H1 (cell line): ENCODE data around the gene PSMB9. TPM values are rescaled to one million over a fixed set of nuclear protein-coding genes. Genes with fewer than 3 reads are reported as not detected.

Experiments
- CTCF ChIA-PET: fragments of 300-600 bp; sonication (Branson Sonifier 250); formaldehyde crosslinking; loops from one replicate; lab custom pipeline; 2021; ENCODE audit not compliant: partially characterized antibody; lab: Charles Lee
- POLR2A ChIA-PET: fragments of 300-600 bp; sonication (Branson Sonifier 250); formaldehyde crosslinking; loops from one replicate; lab custom pipeline; 2021; ENCODE audit warnings: inconsistent platforms; ENCODE audit not compliant: partially characterized antibody; lab: Charles Lee
- DNase-seq, 2 experiments: peaks; one replicate each; pipeline versions ENCODE4 v3.0.0 to v3.0.0-alpha.2; 2010 to 2022; ENCODE audit warnings: low spot score in 2 of 2, low read depth in 1 of 2, mixed read lengths in 1 of 2
- FAIRE-seq: peaks from 2 replicates; lab custom pipeline; 2011; peaks lifted over from hg19 to GRCh38; lab: Jason Lieb, UNC
- H2AFZ ChIP-seq: 2 replicates; pipeline ENCODE4 v1.8.1; 2012; ENCODE audit warnings: low read length, inconsistent platforms
- H2AK5ac ChIP-seq: 2 replicates; pipeline ENCODE4 v1.6.1; 2013; ENCODE audit warnings: low read depth, low read length
- H2BK120ac ChIP-seq: replicated peaks from 2 replicates; pipeline ENCODE3; 2013; ENCODE audit warnings: low read depth, low read length, inconsistent platforms
- H2BK12ac ChIP-seq: 2 replicates; pipeline ENCODE4 v1.6.1; 2013; ENCODE audit warnings: low read depth, low read length
- H2BK15ac ChIP-seq: 2 replicates; pipeline ENCODE4 v1.6.1; 2013; ENCODE audit warnings: low read length
- H2BK20ac ChIP-seq: 2 replicates; pipeline ENCODE4 v1.6.1; 2013; ENCODE audit warnings: low read length
- H2BK5ac ChIP-seq: 2 replicates; pipeline ENCODE4 v1.6.1; 2013; ENCODE audit warnings: low read depth, low read length
- H3K14ac ChIP-seq: 2 replicates; pipeline ENCODE4 v1.6.1; 2013; ENCODE audit warnings: inconsistent platforms; ENCODE audit not compliant: insufficient read length
- H3K18ac ChIP-seq: 2 replicates; pipeline ENCODE4 v1.6.1; 2013; ENCODE audit warnings: low read length; ENCODE audit errors: extremely low read depth
- H3K23ac ChIP-seq: 2 replicates; pipeline ENCODE4 v1.6.1; 2013; ENCODE audit warnings: inconsistent platforms; ENCODE audit not compliant: insufficient read length
- H3K23me2 ChIP-seq: 2 replicates; pipeline ENCODE4 v1.6.1; 2013; ENCODE audit warnings: low read depth, low read length
- H3K27ac ChIP-seq: 2 replicates; pipeline ENCODE4 v1.6.1; 2011; ENCODE audit warnings: low read depth, low read length, inconsistent platforms
- H3K27me3 ChIP-seq, 4 experiments: replicated peaks in 1 of 4; 1 replicate in 1 of 4; 2 replicates in 3 of 4; pipeline versions ENCODE4 v1.6.1 to v1.8.1; 2011 to 2013; ENCODE audit warnings: low read length in 3 of 4, mild to moderate bottlenecking in 3 of 4, inconsistent platforms in 2 of 4, mixed read lengths in 2 of 4, moderate library complexity in 1 of 4; ENCODE audit not compliant: control insufficient read depth in 3 of 4, insufficient read depth in 3 of 4; ENCODE audit errors: extremely low read depth in 1 of 4
- H3K36me3 ChIP-seq, 4 experiments: 2 replicates each; pipeline versions ENCODE4 v1.6.1 to v1.8.1; 2011 to 2013; ENCODE audit warnings: mild to moderate bottlenecking in 4 of 4, low read length in 3 of 4, moderate library complexity in 2 of 4, control low read depth in 1 of 4, inconsistent platforms in 1 of 4; ENCODE audit not compliant: insufficient read depth in 4 of 4, control insufficient read depth in 2 of 4
- H3K4ac ChIP-seq: replicated peaks from 2 replicates; pipeline ENCODE3; 2013; ENCODE audit warnings: low read length, low read depth, mixed read lengths, inconsistent platforms; ENCODE audit not compliant: insufficient read length
- H3K4me1 ChIP-seq, 4 experiments: replicated peaks in 1 of 4; 1 replicate in 1 of 4; 2 replicates in 3 of 4; pipeline versions ENCODE4 v1.6.1 to v1.8.1; 2011 to 2013; ENCODE audit warnings: low read length in 3 of 4, inconsistent platforms in 2 of 4, mixed read lengths in 1 of 4; ENCODE audit not compliant: insufficient read depth in 4 of 4, control insufficient read depth in 3 of 4
- H3K4me2 ChIP-seq, 2 experiments: 2 replicates each; pipeline versions ENCODE4 v1.6.1 to v1.8.1; 2011 to 2013; ENCODE audit warnings: low read depth in 2 of 2, low read length in 2 of 2, control low read depth in 1 of 2, inconsistent platforms in 1 of 2, mild to moderate bottlenecking in 1 of 2; ENCODE audit not compliant: insufficient read depth in 1 of 2
- H3K4me3 ChIP-seq, 4 experiments: fragments of 200-600, 300-600 bp in 1 of 4; sonication (generic), shearing (Covaris generic), sonication (Bioruptor Twin) in 1 of 4; 2 replicates each; pipeline versions ENCODE4 v1.5.1 to v1.8.1; 2011 to 2016; ENCODE audit warnings: low read length in 4 of 4, low read depth in 3 of 4, control low read depth in 2 of 4, inconsistent platforms in 2 of 4, mild to moderate bottlenecking in 2 of 4, mixed read lengths in 1 of 4, moderate library complexity in 1 of 4; ENCODE audit not compliant: insufficient read depth in 2 of 4; ENCODE audit errors: extremely low read depth in 1 of 4
- H3K56ac ChIP-seq: replicated peaks from 2 replicates; pipeline ENCODE3; 2013; ENCODE audit warnings: low read depth, mild to moderate bottlenecking, mixed read lengths, low read length, inconsistent platforms; ENCODE audit not compliant: insufficient read length
- H3K79me1 ChIP-seq: 2 replicates; pipeline ENCODE4 v1.6.1; 2013; ENCODE audit warnings: low read depth, low read length, control low read depth
- H3K79me2 ChIP-seq, 2 experiments: 2 replicates each; pipeline versions ENCODE4 v1.6.1 to v1.8.1; 2012 to 2013; ENCODE audit warnings: low read length in 2 of 2, mild to moderate bottlenecking in 2 of 2, inconsistent platforms in 1 of 2; ENCODE audit not compliant: insufficient read depth in 2 of 2, control insufficient read depth in 1 of 2
- H3K9ac ChIP-seq, 4 experiments: replicated peaks in 1 of 4; 1 replicate in 1 of 4; 2 replicates in 3 of 4; pipeline versions ENCODE4 v1.6.1 to v1.8.1; 2011 to 2013; ENCODE audit warnings: low read depth in 3 of 4, low read length in 3 of 4, control low read depth in 2 of 4, mild to moderate bottlenecking in 2 of 4, moderate library complexity in 2 of 4, inconsistent platforms in 1 of 4; ENCODE audit errors: extremely low read depth in 1 of 4
- H3K9me3 ChIP-seq, 2 experiments: 2 replicates each; pipeline versions ENCODE4 v1.6.1 to v1.8.1; 2012 to 2013; ENCODE audit warnings: mild to moderate bottlenecking in 2 of 2, moderate library complexity in 2 of 2, control low read depth in 1 of 2, inconsistent platforms in 1 of 2, low read depth in 1 of 2, low read length in 1 of 2, mixed read lengths in 1 of 2; ENCODE audit not compliant: insufficient read depth in 2 of 2
- H4K20me1 ChIP-seq, 2 experiments: replicated peaks in 1 of 2; 2 replicates each; pipeline versions ENCODE3 to v1.8.1; 2011 to 2013; ENCODE audit warnings: inconsistent platforms in 2 of 2, low read length in 2 of 2, mild to moderate bottlenecking in 1 of 2; ENCODE audit not compliant: insufficient read depth in 2 of 2, control insufficient read depth in 1 of 2
- H4K5ac ChIP-seq: 2 replicates; pipeline ENCODE4 v1.6.1; 2013; ENCODE audit warnings: low read length, low read depth, mixed read lengths, inconsistent platforms; ENCODE audit not compliant: insufficient read length
- H4K8ac ChIP-seq: 2 replicates; pipeline ENCODE4 v1.8.0; 2013; ENCODE audit warnings: mild to moderate bottlenecking, moderate library complexity, low read length, inconsistent platforms; ENCODE audit not compliant: insufficient read depth; ENCODE audit errors: extremely low read depth
- H4K91ac ChIP-seq: replicated peaks from 2 replicates; pipeline ENCODE3; 2013; ENCODE audit warnings: low read length, mixed read lengths, inconsistent platforms; ENCODE audit not compliant: insufficient read length
- RAD21 ChIP-seq, 2 experiments: IDR thresholded peaks in 1 of 2; conservative IDR thresholded peaks in 1 of 2; 2 replicates each; pipeline ENCODE4 v1.6.1; 2011; ENCODE audit warnings: low read depth in 2 of 2, low read length in 2 of 2, improper control_type of control experiment in 1 of 2, inconsistent platforms in 1 of 2, mild to moderate bottlenecking in 1 of 2, moderate library complexity in 1 of 2
- ZNF274 ChIP-seq: IDR thresholded peaks from 2 replicates; pipeline ENCODE4 v1.7.0; 2012; ENCODE audit warnings: low read length, borderline replicate concordance; ENCODE audit errors: extremely low read depth
- WGBS, 2 experiments: shearing (Covaris generic) in 1 of 2; methylation state at CpG; one replicate each; pipeline versions ENCODE4 v1.1.6 to v1.1.7; 2013 to 2015; ENCODE audit warnings: low lambda C conversion rate in 2 of 2, mixed read lengths in 2 of 2, inconsistent platforms in 1 of 2, low coverage in 1 of 2, missing lambda C conversion rate in 1 of 2; ENCODE audit not compliant: insufficient replicate concordance in 2 of 2, insufficient coverage in 1 of 2, insufficient read length in 1 of 2; ENCODE audit errors: extremely low coverage in 1 of 2, missing lambda C conversion rate in 1 of 2; 5-methylcytosine and 5-hydroxymethylcytosine counted together
- polyA plus RNA-seq, 7 experiments: library from polyadenylated mRNA; depleted of rRNA in 3 of 7; stranded (reverse) in 5 of 7; unstranded in 2 of 7; fragments of >200 nt in 5 of 7; fragments of 200-250 nt in 2 of 7; gene quantifications; 1 replicate in 5 of 7; 2 replicates in 1 of 7; 4 replicates in 1 of 7; pipeline versions ENCODE4 v1.2.1 to v1.2.3, GENCODE V29; 2011 to 2013; ENCODE audit warnings: missing spikeins in 2 of 7, mixed read lengths in 2 of 7
- total RNA-seq: library from RNA; stranded (reverse); fragmentation: NEBNext Ultra II Directional; extraction: Animal tissue kit (Norgen Biotek cat#: 25700); gene quantifications from 2 replicates; pipeline ENCODE4 v1.2.1, GENCODE V29; 2021

The PSMB9 gene
- total and polyA plus RNA-seq, 2 of the 8 experiments (the other 6 are each of a cell fraction or from before 2014, with no cell fraction given), result 4.5 to 22.8 TPM

DNA sequence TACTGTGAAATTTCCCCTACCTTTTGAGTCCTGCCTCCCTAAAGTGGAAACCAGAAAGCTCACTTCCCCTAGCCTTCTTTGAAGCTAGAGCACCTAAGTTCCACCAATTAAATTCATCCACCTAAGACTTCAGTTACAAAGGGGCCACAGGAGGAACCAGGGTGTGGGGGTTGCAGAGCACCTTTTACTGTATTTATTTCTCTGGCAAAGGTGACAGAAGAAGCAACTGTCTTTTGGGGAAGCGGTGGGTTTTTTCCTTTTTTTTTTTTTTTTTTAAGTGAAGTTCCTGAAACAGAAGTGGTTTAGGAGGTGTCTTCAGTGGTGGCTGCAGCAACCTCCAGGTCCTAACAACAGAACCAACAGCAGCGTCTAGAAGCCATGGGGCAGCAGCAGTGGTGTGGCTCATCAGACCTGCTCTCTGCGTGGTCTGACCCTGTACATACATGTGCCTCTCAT, 13.1 kb downstream of the PSMB9 start:
- Histone ChIP-seq H4K5ac (no peak overlapping the region), H3K27me3 (no peaks in the 10 kb centered on the region), H4K8ac (no peak overlapping the region), H2BK20ac (no peak overlapping the region), H3K4ac (no peak overlapping the region), H2BK5ac (no peak overlapping the region), H2AK5ac (no peak overlapping the region), H3K56ac (no peak overlapping the region), H3K36me3 (no peaks in the 10 kb centered on the region), H3K79me2 (no peaks in the 10 kb centered on the region), H4K91ac (no peak overlapping the region), H3K9ac (no peak overlapping the region), H3K23ac (no peak overlapping the region), H4K20me1 (no peaks in the 10 kb centered on the region), H3K27ac (no peak overlapping the region), H2BK120ac (no peak overlapping the region), H2BK15ac (no peak overlapping the region), H3K4me2 (no peak overlapping the region), H3K9me3 (no peaks in the 10 kb centered on the region), H3K18ac (no peak overlapping the region), H3K4me3 (no peak overlapping the region), H2BK12ac (no peak overlapping the region), H3K79me1 (no peaks in the 10 kb centered on the region), H3K23me2 (no peaks in the 10 kb centered on the region), H3K4me1 (no peaks in the 10 kb centered on the region), H2AFZ (no peak overlapping the region), H3K14ac (no peak overlapping the region)
- DNase-seq (no peak), FAIRE-seq (no peak)
- CTCF ChIA-PET, result interaction anchor here (0.7 to 19.9 kb wide), 21 partner anchors 9 to 613 kb away, joined by 3 to 402 read pairs (median 6); partner anchors contain the start of genes HLA-DMA, HLA-DQB2, PSMB8 and PSMB9
- POLR2A ChIA-PET, result interaction anchor here (0.9 to 1.4 kb wide), 3 partner anchors 26 to 106 kb away, joined by 3 to 6 read pairs (median 4); partner anchors contain the start of gene TAP2
- TF ChIP-seq ZNF274, result no peak
- no peak for TF ChIP-seq RAD21 (IDR thresholded peaks at IDR 0.05 in 1 of 2, conservative IDR thresholded peaks at IDR 0.05 in 1 of 2; ENCODE audit: low read depth in 2 of 2, low read length in 2 of 2)
- 77% methylated on average over 2 of the region's 3 CpGs; no CpG with 5 or more reads in 1 of the 2 experiments for WGBS, 2 experiments
